ENCODE measurements around the gene DENND1A.

Gene DENND1A

GRCh38 chr9:123835821-123836220, 94.1 kb downstream of the DENND1A start:
- Histone ChIP-seq H3K79me2 (peaks cover 2% of the 10 kb centered on the region), H3K27ac (no peak overlapping the region), H3K4me2 (ENCODE audit: low read length) (no peak overlapping the region), H3K27me3 (ENCODE audit: control insufficient read depth, insufficient read depth, low read length) (no peaks in the 10 kb centered on the region), H3K4me1 (no peaks in the 10 kb centered on the region), H3K36me3 (ENCODE audit: control insufficient read depth, insufficient read depth, low read length) (no peaks in the 10 kb centered on the region), H3K4me3 (ENCODE audit: low read depth, low read length) (no peak overlapping the region), H3K9ac (no peak overlapping the region), H2AFZ (no peak overlapping the region), H3K9me3 (ENCODE audit: control insufficient read depth, low read length) (no peaks in the 10 kb centered on the region)
- TF ChIP-seq CTCF (IDR thresholded peaks at IDR 0.05): no peak

GRCh38 chr9:123834889-123835562, 94.9 kb downstream of the DENND1A start:
- no peak for TF ChIP-seq CTCF (IDR thresholded peaks at IDR 0.05)
- Histone ChIP-seq H3K9ac (no peak overlapping the region), H3K9me3 (ENCODE audit: control insufficient read depth, low read length) (no peaks in the 10 kb centered on the region), H3K4me3 (ENCODE audit: low read depth, low read length) (no peak overlapping the region), H2AFZ (no peak overlapping the region), H3K4me1 (no peaks in the 10 kb centered on the region), H3K36me3 (ENCODE audit: control insufficient read depth, insufficient read depth, low read length) (no peaks in the 10 kb centered on the region), H3K4me2 (ENCODE audit: low read length) (peak overlapping the region; percentile 27), H3K79me2 (no peaks in the 10 kb centered on the region), H3K27me3 (ENCODE audit: control insufficient read depth, insufficient read depth, low read length) (no peaks in the 10 kb centered on the region), H3K27ac (no peak overlapping the region)

- Histone ChIP-seq H3K27ac (no peak overlapping the region), H3K4me3 (ENCODE audit: low read depth, low read length) (no peak overlapping the region), H3K4me1 (no peaks in the 10 kb centered on the region), H3K79me2 (no peaks in the 10 kb centered on the region), H2AFZ (no peak overlapping the region), H3K4me2 (ENCODE audit: low read length) (no peak overlapping the region), H3K27me3 (ENCODE audit: control insufficient read depth, insufficient read depth, low read length) (no peaks in the 10 kb centered on the region), H3K36me3 (ENCODE audit: control insufficient read depth, insufficient read depth, low read length) (no peaks in the 10 kb centered on the region), H3K9me3 (ENCODE audit: control insufficient read depth, low read length) (no peaks in the 10 kb centered on the region), H3K9ac (no peak overlapping the region)
- no peak for TF ChIP-seq CTCF (IDR thresholded peaks at IDR 0.05)
Measured at GRCh38 chr9:123834218-123834888, 95.6 kb downstream of the DENND1A start.

GRCh38 chr9:123832858-123833650, 96.9 kb downstream of the DENND1A start:
- H3K79me2 ChIP-seq: no peaks in the 10 kb centered on the region
- no peak overlapping the region for H3K27ac ChIP-seq
- H3K27me3 ChIP-seq (ENCODE audit: control insufficient read depth, insufficient read depth, low read length): no peaks in the 10 kb centered on the region
- TF ChIP-seq CTCF (IDR thresholded peaks at IDR 0.05): no peak
- H3K4me2 ChIP-seq (ENCODE audit: low read length): no peak overlapping the region
- H3K9ac ChIP-seq: no peak overlapping the region
- H3K4me1 ChIP-seq: no peaks in the 10 kb centered on the region
- no peak overlapping the region for H2AFZ ChIP-seq
- no peaks in the 10 kb centered on the region for H3K36me3 ChIP-seq (ENCODE audit: control insufficient read depth, insufficient read depth, low read length)
- no peaks in the 10 kb centered on the region for H3K9me3 ChIP-seq (ENCODE audit: control insufficient read depth, low read length)
- no peak overlapping the region for H3K4me3 ChIP-seq (ENCODE audit: low read depth, low read length)
